ENCODE results near the gene GET4. TPM values are rescaled to one million over a fixed set of nuclear protein-coding genes. Genes with fewer than 3 reads are reported as not detected.

GET4 gene
- total RNA-seq, 1 experiment from 2014 or later = 56.3 TPM

Other genes with a start within 250 kb of the GET4 start
- 79.0 and 95.9 TPM in 2 replicates for gene DNAAF5, start 149.9 kb upstream of the GET4 start, total RNA-seq (2014; rRNA removed; shearing (Covaris generic))
- 31.0 and 31.3 TPM in 2 replicates for gene PRKAR1B, start 149.3 kb upstream of the GET4 start, total RNA-seq (2014; rRNA removed; shearing (Covaris generic))
- gene SUN1, start 44.1 kb upstream of the GET4 start, total RNA-seq (2014; rRNA removed; shearing (Covaris generic)) = 103 and 123 TPM in 2 replicates
- 33.3 and 46.8 TPM in 2 replicates for gene ADAP1, start 78.1 kb downstream of the GET4 start, total RNA-seq (2014; rRNA removed; shearing (Covaris generic))
- gene COX19, start 99.0 kb downstream of the GET4 start, total RNA-seq (2014; rRNA removed; shearing (Covaris generic)) = 5.2 and 8.8 TPM in 2 replicates
- gene CYP2W1, start 106.6 kb downstream of the GET4 start, total RNA-seq (2014; rRNA removed; shearing (Covaris generic)) = not detected in 2 replicates
- gene GPR146, start 168.0 kb downstream of the GET4 start, total RNA-seq (2014; rRNA removed; shearing (Covaris generic)) = 1.1 and 1.6 TPM in 2 replicates
- gene GPER1, start 211.6 kb downstream of the GET4 start, total RNA-seq (2014; rRNA removed; shearing (Covaris generic)) = 7.3 and 12.1 TPM in 2 replicates

All from A172 (cell line).